Measurements from ENCODE around the gene CBR4.

CBR4 gene

GRCh38 chr4:169029947-169030346 lies 19.9 kb upstream of the CBR4 start:
- no peaks in the 10 kb centered on the region for H3K9me3 ChIP-seq (ENCODE audit: control insufficient read depth, low read length)
- H3K4me2 ChIP-seq (ENCODE audit: low read length): no peak overlapping the region
- H3K9ac ChIP-seq: no peak overlapping the region
- H3K79me2 ChIP-seq: no peaks in the 10 kb centered on the region
- H3K27ac ChIP-seq: no peak overlapping the region
- TF ChIP-seq, protein P1, sequence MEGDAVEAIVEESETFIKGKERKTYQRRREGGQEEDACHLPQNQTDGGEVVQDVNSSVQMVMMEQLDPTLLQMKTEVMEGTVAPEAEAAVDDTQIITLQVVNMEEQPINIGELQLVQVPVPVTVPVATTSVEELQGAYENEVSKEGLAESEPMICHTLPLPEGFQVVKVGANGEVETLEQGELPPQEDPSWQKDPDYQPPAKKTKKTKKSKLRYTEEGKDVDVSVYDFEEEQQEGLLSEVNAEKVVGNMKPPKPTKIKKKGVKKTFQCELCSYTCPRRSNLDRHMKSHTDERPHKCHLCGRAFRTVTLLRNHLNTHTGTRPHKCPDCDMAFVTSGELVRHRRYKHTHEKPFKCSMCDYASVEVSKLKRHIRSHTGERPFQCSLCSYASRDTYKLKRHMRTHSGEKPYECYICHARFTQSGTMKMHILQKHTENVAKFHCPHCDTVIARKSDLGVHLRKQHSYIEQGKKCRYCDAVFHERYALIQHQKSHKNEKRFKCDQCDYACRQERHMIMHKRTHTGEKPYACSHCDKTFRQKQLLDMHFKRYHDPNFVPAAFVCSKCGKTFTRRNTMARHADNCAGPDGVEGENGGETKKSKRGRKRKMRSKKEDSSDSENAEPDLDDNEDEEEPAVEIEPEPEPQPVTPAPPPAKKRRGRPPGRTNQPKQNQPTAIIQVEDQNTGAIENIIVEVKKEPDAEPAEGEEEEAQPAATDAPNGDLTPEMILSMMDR (IDR thresholded peaks at IDR 0.05): no peak
- no peaks in the 10 kb centered on the region for H3K36me3 ChIP-seq (ENCODE audit: control insufficient read depth, insufficient read depth, low read length)
- H3K4me3 ChIP-seq (ENCODE audit: low read depth, low read length): no peak overlapping the region
- H3K4me1 ChIP-seq: no peaks in the 10 kb centered on the region
- H3K27me3 ChIP-seq (ENCODE audit: control insufficient read depth, insufficient read depth, low read length): no peaks in the 10 kb centered on the region
- H2AFZ ChIP-seq: no peak overlapping the region

- H3K4me2 ChIP-seq (ENCODE audit: low read length): no peak overlapping the region
- H3K9me3 ChIP-seq (ENCODE audit: control insufficient read depth, low read length): no peaks in the 10 kb centered on the region
- H3K36me3 ChIP-seq (ENCODE audit: control insufficient read depth, insufficient read depth, low read length): no peaks in the 10 kb centered on the region
- H3K4me1 ChIP-seq: no peaks in the 10 kb centered on the region
- no peak overlapping the region for H3K4me3 ChIP-seq (ENCODE audit: low read depth, low read length)
- TF ChIP-seq, protein P1 (IDR thresholded peaks at IDR 0.05): no peak
- H3K27ac ChIP-seq: no peak overlapping the region
- H3K9ac ChIP-seq: no peak overlapping the region
- H2AFZ ChIP-seq: no peak overlapping the region
- no peaks in the 10 kb centered on the region for H3K27me3 ChIP-seq (ENCODE audit: control insufficient read depth, insufficient read depth, low read length)
- H3K79me2 ChIP-seq: no peaks in the 10 kb centered on the region
Observed at GRCh38 chr4:169027663-169028062, 17.6 kb upstream of the CBR4 start.

GRCh38 chr4:169025184-169025583 lies 15.1 kb upstream of the CBR4 start:
- TF ChIP-seq, protein P1 (IDR thresholded peaks at IDR 0.05): no peak
- Histone ChIP-seq H3K4me3 (ENCODE audit: low read depth, low read length) (no peak overlapping the region), H3K27ac (no peak overlapping the region), H3K27me3 (ENCODE audit: control insufficient read depth, insufficient read depth, low read length) (no peaks in the 10 kb centered on the region), H3K9me3 (ENCODE audit: control insufficient read depth, low read length) (no peaks in the 10 kb centered on the region), H3K79me2 (no peaks in the 10 kb centered on the region), H3K9ac (no peak overlapping the region), H3K4me2 (ENCODE audit: low read length) (no peak overlapping the region), H3K36me3 (ENCODE audit: control insufficient read depth, insufficient read depth, low read length) (no peaks in the 10 kb centered on the region), H3K4me1 (no peaks in the 10 kb centered on the region), H2AFZ (no peak overlapping the region)

- Histone ChIP-seq H3K4me1 (no peaks in the 10 kb centered on the region), H3K9me3 (ENCODE audit: control insufficient read depth, low read length) (no peaks in the 10 kb centered on the region), H3K79me2 (no peaks in the 10 kb centered on the region), H2AFZ (no peak overlapping the region), H3K36me3 (ENCODE audit: control insufficient read depth, insufficient read depth, low read length) (no peaks in the 10 kb centered on the region), H3K4me2 (ENCODE audit: low read length) (no peak overlapping the region), H3K27ac (no peak overlapping the region), H3K27me3 (ENCODE audit: control insufficient read depth, insufficient read depth, low read length) (no peaks in the 10 kb centered on the region), H3K9ac (no peak overlapping the region), H3K4me3 (ENCODE audit: low read depth, low read length) (no peak overlapping the region)
- TF ChIP-seq, protein P1 (IDR thresholded peaks at IDR 0.05): no peak
Observed at GRCh38 chr4:169024762-169025161, 14.7 kb upstream of the CBR4 start.

DNA sequence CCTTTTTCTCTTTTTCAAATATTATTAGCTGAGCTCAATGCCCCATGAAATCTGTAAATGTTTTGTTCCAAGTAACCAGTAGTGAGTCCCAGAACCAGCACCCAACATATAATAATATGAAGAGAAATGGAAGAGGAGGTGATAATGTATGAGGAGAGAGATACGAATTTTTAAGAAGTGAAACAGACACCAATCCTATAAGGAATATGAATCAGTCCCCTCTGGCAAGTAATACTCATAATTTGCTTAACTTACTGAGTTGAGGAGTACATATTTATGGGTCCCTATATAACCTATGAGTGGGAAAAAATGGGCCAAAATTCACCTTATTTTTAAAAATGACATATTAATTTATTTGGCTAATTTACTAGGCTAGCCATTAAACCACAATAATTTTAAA lies 8.4 kb upstream of the CBR4 start:
- Histone ChIP-seq H3K4me3 (ENCODE audit: low read depth, low read length) (no peak overlapping the region), H2AFZ (no peak overlapping the region), H3K36me3 (ENCODE audit: control insufficient read depth, insufficient read depth, low read length) (no peaks in the 10 kb centered on the region), H3K9ac (no peak overlapping the region), H3K9me3 (ENCODE audit: control insufficient read depth, low read length) (no peaks in the 10 kb centered on the region), H3K4me1 (peaks cover 8% of the 10 kb centered on the region), H3K4me2 (ENCODE audit: low read length) (no peak overlapping the region), H3K79me2 (no peaks in the 10 kb centered on the region), H3K27me3 (ENCODE audit: control insufficient read depth, insufficient read depth, low read length) (no peaks in the 10 kb centered on the region), H3K27ac (no peak overlapping the region)
- TF ChIP-seq, protein P1 (IDR thresholded peaks at IDR 0.05): no peak
